Spinal cord (tissue), 10 donors: ENCODE data around the gene CABP4. TPM values are rescaled to one million over a fixed set of nuclear protein-coding genes. Genes with fewer than 3 reads are reported as not detected.

Experiments
- DNase-seq, 6 donors: peaks; one replicate each; pipeline versions ENCODE4 v3.0.0 to v3.0.0-alpha.2; 2013 to 2015; ENCODE audit warnings: low spot score in 6 of 6, low read depth in 4 of 6
- H3K27ac ChIP-seq: one replicate; pipeline ENCODE4 v1.5.1; 2013; ENCODE audit warnings: low read depth, low read length, control low read depth
- H3K27me3 ChIP-seq: one replicate; pipeline ENCODE4 v1.6.1; 2013; ENCODE audit warnings: low read length; ENCODE audit not compliant: control insufficient read depth, insufficient read depth
- H3K36me3 ChIP-seq: one replicate; pipeline ENCODE4 v1.6.1; 2013; ENCODE audit warnings: low read length; ENCODE audit not compliant: control insufficient read depth, insufficient read depth
- H3K4me1 ChIP-seq: one replicate; pipeline ENCODE4 v1.6.1; 2013; ENCODE audit warnings: low read length; ENCODE audit not compliant: control insufficient read depth, insufficient read depth
- H3K4me3 ChIP-seq: one replicate; pipeline ENCODE4 v1.5.1; 2013; ENCODE audit warnings: low read depth, low read length, control low read depth
- H3K9me3 ChIP-seq: one replicate; pipeline ENCODE4 v1.6.1; 2013; ENCODE audit warnings: low read length; ENCODE audit not compliant: control insufficient read depth, insufficient read depth
- WGBS: methylation state at CpG from one replicate; pipeline ENCODE4 v1.1.5; 2013; ENCODE audit warnings: missing lambda C conversion rate; ENCODE audit not compliant: insufficient coverage; 5-methylcytosine and 5-hydroxymethylcytosine counted together
- polyA plus RNA-seq, 2 donors: library from polyadenylated mRNA; unstranded; fragments of 120-200 nt; gene quantifications; one replicate each; pipeline ENCODE4 v1.2.1, GENCODE V29; 2013; ENCODE audit not compliant: insufficient read length in 2 of 2
- total RNA-seq, 2 donors: library from RNA; depleted of rRNA in 1 of 2; stranded (reverse); fragments of 120-200 nt in 1 of 2; fragments of >200 nt in 1 of 2; gene quantifications; one replicate each; pipeline versions ENCODE4 v1.2.3 to v1.2.4, GENCODE V29; 2013 to 2014
- donor health status: healthy.

The CABP4 gene
- total and polyA plus RNA-seq, 4 donors = 0.30 to 0.67 (median 0.46) TPM

DNA sequence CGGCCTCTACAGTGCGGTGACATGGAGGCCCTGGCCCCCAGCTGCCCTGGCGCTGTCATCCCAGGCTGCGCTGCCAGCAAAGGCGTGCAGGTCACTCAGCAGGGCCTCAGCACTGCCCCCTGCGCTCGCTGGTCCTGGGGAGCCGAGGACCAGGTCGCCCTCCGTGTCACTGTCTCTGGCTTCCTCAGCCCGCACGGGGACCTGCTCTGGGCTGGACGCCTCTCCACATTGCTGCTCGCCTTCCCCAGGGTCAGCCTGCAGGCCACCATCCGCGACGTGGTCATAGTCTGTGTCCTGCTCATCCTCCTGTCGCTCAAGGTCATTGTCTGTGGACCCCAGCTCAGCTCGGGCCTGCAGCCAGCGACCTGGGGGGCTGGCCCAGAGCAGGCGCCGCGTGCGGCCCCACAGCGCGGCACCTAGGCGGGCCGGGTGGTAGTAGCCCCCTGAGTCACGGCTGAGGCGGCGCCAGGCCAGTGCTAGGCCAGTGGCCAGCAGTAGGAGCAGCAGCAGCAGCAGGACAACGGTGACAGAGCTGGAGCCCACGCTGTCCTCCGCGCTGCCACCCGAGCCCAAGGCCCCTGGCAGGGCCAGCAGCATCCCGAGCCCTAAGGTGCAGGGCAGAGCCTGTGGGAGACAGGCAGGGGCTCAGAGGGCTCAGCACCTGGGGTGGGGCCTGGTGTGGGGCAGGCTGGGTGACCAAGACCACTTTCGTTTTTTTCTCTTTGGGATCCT, 19.3 kb upstream of the CABP4 start:
- 89% methylated on average over 38 of the region's 38 CpGs for WGBS
- no peak for DNase-seq
- Histone ChIP-seq H3K36me3 (peaks cover 99% of the 10 kb centered on the region), H3K4me1 (peaks cover 19% of the 10 kb centered on the region), H3K27me3 (no peaks in the 10 kb centered on the region), H3K9me3 (no peaks in the 10 kb centered on the region), H3K4me3 (no peak overlapping the region), H3K27ac (no peak overlapping the region)

DNA sequence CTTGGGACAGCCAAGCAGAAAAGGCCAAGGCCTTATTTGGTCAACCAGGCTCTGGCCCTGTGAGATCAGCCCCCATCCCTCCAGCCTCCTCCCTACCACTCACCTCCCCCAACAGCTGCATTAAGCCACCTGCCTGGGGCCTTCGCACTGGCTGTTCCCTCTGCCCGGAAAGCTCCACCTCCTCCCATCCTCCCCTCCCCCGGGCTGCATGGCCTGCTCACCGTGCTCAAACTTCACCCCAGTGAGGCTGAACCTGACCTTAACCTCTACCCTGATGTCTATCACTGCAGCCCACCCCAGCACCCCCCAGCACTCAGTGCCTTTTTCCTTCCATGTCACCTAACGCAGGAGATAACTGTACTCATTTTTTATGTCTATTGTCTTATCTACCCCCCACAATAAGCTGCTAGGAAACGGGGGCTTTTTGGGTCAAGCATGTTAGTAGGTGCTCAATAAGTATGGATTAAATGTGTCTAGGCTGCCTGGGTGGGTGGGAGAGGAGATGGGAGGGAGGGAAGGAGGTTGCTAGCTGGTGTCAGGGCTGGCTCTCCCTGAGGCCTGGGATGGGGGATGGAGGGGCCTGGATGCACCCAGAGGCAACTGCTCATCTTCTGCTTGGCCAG, 18.6 kb upstream of the CABP4 start:
- DNase-seq = no peak
- WGBS = 57% methylated on average over 5 of the region's 6 CpGs
- no peak overlapping the region for H3K27ac ChIP-seq

DNA sequence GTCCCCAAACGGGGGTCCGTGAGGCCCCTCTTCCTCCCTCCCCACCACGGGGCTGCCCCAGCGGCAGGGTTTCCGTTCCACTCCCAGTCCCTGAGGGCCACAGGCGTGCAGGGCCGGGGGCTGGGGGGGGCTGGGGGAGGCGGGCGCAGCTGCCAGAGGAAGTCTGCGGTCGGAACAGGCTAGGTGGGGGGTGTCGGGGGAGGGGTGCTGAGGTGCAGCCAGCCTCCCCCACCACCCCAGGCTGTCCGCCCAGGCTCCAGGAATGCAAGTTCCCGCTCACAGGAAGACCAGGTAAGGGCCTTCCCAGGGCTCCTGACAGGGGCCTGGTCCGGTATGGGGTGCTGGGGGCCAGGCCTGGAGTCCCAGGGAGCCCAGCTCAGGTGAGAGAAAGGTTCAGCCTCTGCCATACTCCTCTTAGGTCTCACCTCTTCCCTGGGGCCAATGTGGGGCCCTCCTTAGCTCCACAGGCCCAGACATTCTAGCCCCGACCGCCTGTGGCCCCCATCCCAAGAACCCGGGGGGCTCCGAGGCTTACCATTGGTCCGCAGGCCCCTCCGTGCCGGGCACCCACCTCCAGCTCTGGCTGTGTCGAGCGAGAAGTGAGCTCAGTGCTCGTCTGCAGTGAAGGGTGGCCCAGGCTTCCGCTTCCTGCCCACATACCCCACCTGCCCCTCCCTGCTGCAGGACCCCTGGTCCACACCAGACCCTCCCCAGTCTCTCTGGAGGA, 17.9 kb upstream of the CABP4 start, which contains the start of gene PTPRCAP:
PTPRCAP (minus strand) TSS at position 601 of the 727 bp plus-strand sequence; CDS start at position 538, 63 bp downstream.
- no peak for DNase-seq
- Histone ChIP-seq H3K4me3 (no peak within 1 kb of the TSS), H3K36me3 (peaks cover 99% of the 10 kb centered on the region), H3K4me1 (peaks cover 30% of the 10 kb centered on the region), H3K9me3 (no peaks in the 10 kb centered on the region), H3K27ac (no peak within 1 kb of the TSS), H3K27me3 (no peaks in the 10 kb centered on the region)
- 82% methylated on average over 13 of the region's 26 CpGs for WGBS

More for the DNA sequence above, 18.6 kb upstream of the CABP4 start:
- H3K9me3 ChIP-seq = no peaks in the 10 kb centered on the region
- peaks cover 24% of the 10 kb centered on the region for H3K4me1 ChIP-seq
- H3K27me3 ChIP-seq = no peaks in the 10 kb centered on the region
- H3K36me3 ChIP-seq = peaks cover 99% of the 10 kb centered on the region
- no peak overlapping the region for H3K4me3 ChIP-seq

DNA sequence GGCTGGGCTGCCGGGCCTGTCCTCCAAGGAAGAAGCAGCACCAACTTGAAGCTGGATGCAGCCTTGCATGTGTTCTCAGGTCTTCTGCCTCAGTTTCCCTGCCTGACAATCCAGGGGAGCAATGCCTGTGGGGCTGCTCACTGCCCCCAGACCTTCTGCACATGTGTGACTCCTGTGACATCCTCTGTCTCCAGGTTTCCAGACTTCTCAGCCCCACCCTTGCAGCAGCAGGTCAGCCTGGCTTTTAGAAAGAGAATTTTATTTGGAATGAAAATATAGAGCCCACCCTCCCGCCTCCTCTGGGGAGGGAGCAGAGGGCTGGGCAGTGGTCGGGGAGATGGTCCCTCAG, 17.4 kb upstream of the CABP4 start:
- peaks cover 35% of the 10 kb centered on the region for H3K4me1 ChIP-seq
- no peak overlapping the region for H3K27ac ChIP-seq
- no peaks in the 10 kb centered on the region for H3K27me3 ChIP-seq
- DNase-seq = no peak
- H3K36me3 ChIP-seq = peaks cover 99% of the 10 kb centered on the region
- 79% methylated on average over 3 of the region's 3 CpGs for WGBS
- H3K9me3 ChIP-seq = no peaks in the 10 kb centered on the region
- H3K4me3 ChIP-seq = no peak overlapping the region

DNA sequence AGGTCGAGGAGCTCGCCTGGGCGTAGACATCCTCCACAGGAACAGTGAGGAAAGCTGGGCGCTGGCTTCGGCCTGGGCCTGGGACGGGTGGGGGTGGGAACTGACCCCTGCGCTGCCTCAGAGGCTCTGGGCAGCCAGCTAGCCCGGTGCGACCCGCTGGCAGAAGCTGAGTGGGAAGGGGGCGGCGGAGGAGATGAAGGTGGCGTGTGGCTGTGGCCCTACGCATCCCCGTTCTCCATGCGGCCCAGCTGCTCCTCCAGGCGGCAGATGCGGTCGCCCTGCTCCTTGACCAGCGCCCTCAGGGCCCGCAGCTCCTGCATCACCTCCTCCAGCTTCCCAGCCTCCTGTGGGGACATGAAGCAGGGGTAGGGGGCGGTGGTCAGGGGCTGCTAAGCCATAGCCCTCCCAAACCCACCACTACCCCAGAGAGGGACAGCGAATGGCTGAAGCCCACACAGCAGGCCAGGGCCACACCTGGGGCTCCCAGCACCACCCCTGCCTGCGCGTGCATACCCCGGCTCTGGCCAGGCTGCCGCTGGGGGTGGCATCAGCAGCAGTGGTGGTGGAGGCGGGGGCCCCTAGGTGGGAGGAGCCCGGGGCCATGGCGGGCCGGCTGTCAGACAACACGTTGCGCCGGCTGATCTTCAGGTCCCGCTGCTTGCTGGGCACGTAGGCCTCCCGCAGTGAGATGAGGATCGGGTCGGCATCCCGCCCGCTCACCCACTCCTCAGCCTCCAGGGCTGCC, 16.8 kb upstream of the CABP4 start:
- WGBS = 80% methylated on average over 32 of the region's 41 CpGs
- Histone ChIP-seq H3K9me3 (no peaks in the 10 kb centered on the region), H3K36me3 (peaks cover 95% of the 10 kb centered on the region), H3K4me1 (peaks cover 38% of the 10 kb centered on the region), H3K4me3 (no peak overlapping the region), H3K27me3 (no peaks in the 10 kb centered on the region), H3K27ac (no peak overlapping the region)
- DNase-seq = no peak

DNA sequence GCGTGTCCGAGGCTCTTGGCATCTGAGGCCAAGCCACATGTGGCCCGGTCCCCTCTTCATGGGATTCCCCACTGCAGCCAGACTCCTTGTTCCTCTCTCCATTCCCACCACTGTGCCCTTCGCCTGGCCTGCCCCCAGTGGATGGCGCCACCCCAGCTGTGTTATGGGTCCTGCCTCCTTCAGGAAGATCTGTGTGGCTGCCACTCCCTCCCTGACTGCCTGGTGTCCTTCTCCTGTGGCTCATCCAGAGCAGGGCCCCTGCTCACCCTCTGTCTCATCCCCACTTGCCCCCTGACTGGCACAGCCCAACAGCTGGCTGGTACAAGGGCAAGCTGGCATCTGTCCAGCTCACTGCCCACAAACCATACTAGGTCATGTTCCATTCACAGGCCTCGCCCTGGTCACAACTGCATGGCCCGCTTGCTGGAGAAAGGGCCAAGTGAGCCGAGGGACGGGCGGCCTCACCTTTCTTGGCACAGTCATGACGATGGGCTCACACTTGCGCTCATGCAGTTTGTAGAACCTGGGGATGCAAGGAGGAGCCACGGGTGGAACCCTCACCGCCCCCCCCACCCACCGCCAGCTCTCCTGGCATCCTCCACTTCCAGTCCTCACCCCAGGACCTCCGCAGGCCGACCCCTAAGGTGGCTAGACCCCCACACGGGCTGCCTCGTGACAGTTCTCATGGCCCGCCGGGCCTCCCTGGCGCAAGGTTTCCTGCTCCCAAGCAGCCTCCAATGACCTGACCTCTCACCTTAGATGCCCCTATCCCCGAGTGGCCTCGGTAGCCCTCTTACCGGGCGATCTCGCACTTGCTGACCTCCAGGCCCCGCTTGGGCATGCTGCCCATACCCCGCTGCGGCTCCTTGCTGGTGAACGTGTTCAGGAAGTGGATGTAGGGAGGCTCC, 15.6 kb upstream of the CABP4 start:
- no peaks in the 10 kb centered on the region for H3K9me3 ChIP-seq
- H3K4me1 ChIP-seq = peaks cover 47% of the 10 kb centered on the region
- no peak overlapping the region for H3K4me3 ChIP-seq
- no peak overlapping the region for H3K27ac ChIP-seq
- H3K36me3 ChIP-seq = peaks cover 83% of the 10 kb centered on the region
- DNase-seq = no peak
- WGBS = 82% methylated on average over 31 of the region's 31 CpGs
- no peaks in the 10 kb centered on the region for H3K27me3 ChIP-seq

DNA sequence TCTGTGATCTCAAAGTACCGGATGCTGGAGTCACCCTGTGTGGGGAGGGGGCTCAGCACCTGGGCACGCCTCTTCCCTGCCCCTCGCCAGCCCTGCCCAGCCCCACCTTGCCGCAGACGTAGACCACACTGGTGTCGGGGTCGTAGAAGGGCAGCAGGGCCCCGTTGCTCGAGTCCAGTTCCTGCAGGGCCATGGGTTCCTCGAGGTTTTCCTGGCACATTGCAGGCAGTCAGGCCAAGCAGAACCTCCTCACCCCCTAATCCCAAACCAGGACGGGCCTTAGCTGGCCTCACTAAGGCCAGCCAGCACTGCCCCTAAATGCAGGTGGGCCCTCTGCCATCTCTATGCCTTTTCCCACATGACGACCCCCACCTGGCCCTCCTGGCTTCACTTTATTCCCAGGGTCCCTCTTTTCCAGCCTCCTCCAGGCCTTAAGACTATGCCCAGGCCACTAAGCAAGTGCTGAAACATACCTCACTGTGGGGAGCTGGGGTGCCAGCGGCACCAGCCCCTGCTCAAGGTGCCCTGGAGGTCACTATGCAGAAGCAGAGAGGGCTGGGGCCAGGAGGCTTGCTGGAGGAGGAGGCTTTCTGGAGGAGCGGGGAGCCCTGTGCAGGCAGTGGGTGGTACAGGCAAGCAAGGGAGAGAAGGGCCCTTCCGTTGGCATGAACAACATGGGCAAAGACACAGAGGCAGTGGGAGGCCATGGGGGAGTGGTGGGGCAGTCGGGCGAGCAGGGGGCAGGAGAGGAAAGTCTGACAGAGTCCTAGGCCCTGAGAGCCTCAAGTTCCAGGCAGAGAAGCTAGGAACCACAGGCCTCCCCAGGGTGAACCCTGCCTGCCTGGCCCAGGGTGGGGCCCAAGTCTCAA, 14.7 kb upstream of the CABP4 start:
- H3K36me3 ChIP-seq = peaks cover 74% of the 10 kb centered on the region
- no peak for DNase-seq
- H3K4me1 ChIP-seq = peaks cover 47% of the 10 kb centered on the region
- H3K4me3 ChIP-seq = no peak overlapping the region
- H3K27me3 ChIP-seq = no peaks in the 10 kb centered on the region
- 84% methylated on average over 17 of the region's 17 CpGs for WGBS
- no peak overlapping the region for H3K27ac ChIP-seq
- H3K9me3 ChIP-seq = no peaks in the 10 kb centered on the region

DNA sequence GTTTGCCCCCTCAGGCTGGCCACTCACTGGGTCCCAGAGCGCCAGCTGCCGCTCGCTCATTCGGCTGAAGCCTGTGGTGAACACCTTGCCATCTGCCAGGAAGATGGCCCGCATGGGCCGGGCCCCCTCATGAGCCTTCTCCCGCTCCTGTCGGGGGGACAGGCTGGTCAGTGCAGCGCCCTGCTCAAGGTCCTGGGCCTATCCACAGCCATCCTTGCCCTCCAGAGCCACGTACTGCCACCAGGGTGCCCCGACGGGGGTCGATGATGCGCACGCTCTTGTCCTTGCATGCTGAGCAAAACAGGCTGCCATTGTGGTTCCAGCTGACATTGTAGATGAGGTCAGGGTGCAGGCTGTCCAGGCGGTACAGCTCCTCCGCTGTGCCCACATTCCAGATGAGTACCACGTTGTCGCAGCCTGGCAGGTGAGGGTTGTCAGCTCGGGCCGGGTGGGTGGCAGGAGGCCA, 14.0 kb upstream of the CABP4 start:
- H3K27me3 ChIP-seq = no peaks in the 10 kb centered on the region
- 86% methylated on average over 21 of the region's 21 CpGs for WGBS
- no peaks in the 10 kb centered on the region for H3K9me3 ChIP-seq
- H3K27ac ChIP-seq = no peak overlapping the region
- H3K36me3 ChIP-seq = peaks cover 67% of the 10 kb centered on the region
- no peak for DNase-seq
- peaks cover 47% of the 10 kb centered on the region for H3K4me1 ChIP-seq
- no peak overlapping the region for H3K4me3 ChIP-seq
